Mesendoderm (in vitro differentiated cells): ENCODE data around the gene TTBK2.

Experiments
- DNase-seq: peaks from one replicate; pipeline ENCODE4 v3.0.0; 2013
- H2AK5ac ChIP-seq: 2 replicates; pipeline ENCODE4 v1.6.1; 2013; ENCODE audit warnings: low read length, inconsistent platforms
- H2BK120ac ChIP-seq: 2 replicates; pipeline ENCODE4 v1.6.1; 2013; ENCODE audit warnings: low read depth, mild to moderate bottlenecking, low read length, moderate library complexity, mixed read lengths
- H2BK15ac ChIP-seq: replicated peaks from 2 replicates; pipeline ENCODE4 v1.6.1; 2013; ENCODE audit warnings: low read depth, mild to moderate bottlenecking, moderate library complexity
- H2BK5ac ChIP-seq: 2 replicates; pipeline ENCODE4 v1.6.1; 2013; ENCODE audit warnings: low read length, inconsistent platforms
- H3K18ac ChIP-seq: 2 replicates; pipeline ENCODE4 v1.6.1; 2013; ENCODE audit warnings: mild to moderate bottlenecking, low read length, mixed read lengths
- H3K23ac ChIP-seq: one replicate; pipeline ENCODE4 v1.6.1; 2013; ENCODE audit warnings: low read length
- H3K27ac ChIP-seq: 2 replicates; pipeline ENCODE4 v1.5.1; 2013; ENCODE audit warnings: low read depth, mild to moderate bottlenecking, inconsistent platforms, low read length, moderate library complexity
- H3K27me3 ChIP-seq: 2 replicates; pipeline ENCODE4 v1.6.1; 2013; ENCODE audit warnings: low read length, control low read depth, mild to moderate bottlenecking, inconsistent platforms; ENCODE audit not compliant: insufficient read depth, poor library complexity
- H3K36me3 ChIP-seq: 2 replicates; pipeline ENCODE4 v1.6.1; 2013; ENCODE audit warnings: low read length, inconsistent platforms; ENCODE audit not compliant: control insufficient read depth, insufficient read depth
- H3K4ac ChIP-seq: one replicate; pipeline ENCODE4 v1.6.1; 2013; ENCODE audit warnings: low read depth, mild to moderate bottlenecking, low read length, moderate library complexity
- H3K4me1 ChIP-seq: 2 replicates; pipeline ENCODE4 v1.6.1; 2013; ENCODE audit warnings: low read depth, low read length, inconsistent platforms; ENCODE audit not compliant: control insufficient read depth
- H3K4me2 ChIP-seq: 2 replicates; pipeline ENCODE4 v1.6.1; 2013; ENCODE audit warnings: low read length
- H3K4me3 ChIP-seq: 2 replicates; pipeline ENCODE4 v1.5.1; 2013; ENCODE audit warnings: mild to moderate bottlenecking, low read length
- H3K56ac ChIP-seq: one replicate; pipeline ENCODE4 v1.6.1; 2013; ENCODE audit warnings: low read length
- H3K79me1 ChIP-seq: 2 replicates; pipeline ENCODE4 v1.6.1; 2013; ENCODE audit warnings: low read length, inconsistent platforms
- H3K79me2 ChIP-seq: 2 replicates; pipeline ENCODE4 v1.6.1; 2013; ENCODE audit warnings: mild to moderate bottlenecking, low read length; ENCODE audit not compliant: control insufficient read depth, insufficient read depth
- H3K9ac ChIP-seq: 2 replicates; pipeline ENCODE4 v1.6.1; 2013; ENCODE audit warnings: low read length, inconsistent platforms
- H4K5ac ChIP-seq: one replicate; pipeline ENCODE4 v1.6.1; 2013; ENCODE audit warnings: low read length
- H4K8ac ChIP-seq: one replicate; pipeline ENCODE4 v1.6.1; 2013; ENCODE audit warnings: low read depth, mild to moderate bottlenecking, control low read depth, low read length, moderate library complexity
- WGBS: extraction: QIAGEN DNeasy Blood & Tissue Kit; methylation state at CpG from one replicate; pipeline ENCODE4 v1.1.7; 2013; ENCODE audit warnings: low lambda C conversion rate, missing lambda C conversion rate; ENCODE audit not compliant: insufficient coverage; ENCODE audit errors: extremely low coverage; 5-methylcytosine and 5-hydroxymethylcytosine counted together

TTBK2 gene

GRCh38 chr15:42704492-42704926 lies 216.1 kb downstream of the TTBK2 start:
- H2BK5ac ChIP-seq: no peak overlapping the region
- no peak overlapping the region for H3K23ac ChIP-seq
- H3K79me2 ChIP-seq: no peaks in the 10 kb centered on the region
- H3K27ac ChIP-seq: no peak overlapping the region
- no peak overlapping the region for H3K4me3 ChIP-seq
- no peak overlapping the region for H3K9ac ChIP-seq
- H3K79me1 ChIP-seq: no peaks in the 10 kb centered on the region
- no peak overlapping the region for H2BK120ac ChIP-seq
- H4K8ac ChIP-seq: no peak overlapping the region
- H3K4me1 ChIP-seq: no peaks in the 10 kb centered on the region
- H3K4me2 ChIP-seq: no peak overlapping the region
- DNase-seq: peak; percentile 80
- H2AK5ac ChIP-seq: no peak overlapping the region
- H3K4ac ChIP-seq: no peak overlapping the region
- WGBS: no CpG with 5 or more reads among the region's 4 CpGs
- H4K5ac ChIP-seq: no peak overlapping the region
- no peak overlapping the region for H3K18ac ChIP-seq
- H3K56ac ChIP-seq: no peak overlapping the region
- H2BK15ac ChIP-seq: no peak overlapping the region
- H3K27me3 ChIP-seq: no peaks in the 10 kb centered on the region
- no peaks in the 10 kb centered on the region for H3K36me3 ChIP-seq

GRCh38 chr15:42696626-42697025 lies 224.0 kb downstream of the TTBK2 start:
- H3K4me2 ChIP-seq: no peak overlapping the region
- H3K18ac ChIP-seq: no peak overlapping the region
- no peak overlapping the region for H4K5ac ChIP-seq
- no peaks in the 10 kb centered on the region for H3K36me3 ChIP-seq
- H3K4me3 ChIP-seq: no peak overlapping the region
- no peaks in the 10 kb centered on the region for H3K79me1 ChIP-seq
- H2BK120ac ChIP-seq: no peak overlapping the region
- WGBS: no CpG with 5 or more reads among the region's 5 CpGs
- DNase-seq: no peak
- H3K4ac ChIP-seq: no peak overlapping the region
- no peak overlapping the region for H4K8ac ChIP-seq
- no peak overlapping the region for H3K27ac ChIP-seq
- H3K4me1 ChIP-seq: no peaks in the 10 kb centered on the region
- H3K27me3 ChIP-seq: no peaks in the 10 kb centered on the region
- no peak overlapping the region for H3K23ac ChIP-seq
- H2BK5ac ChIP-seq: no peak overlapping the region
- H3K79me2 ChIP-seq: no peaks in the 10 kb centered on the region
- H2BK15ac ChIP-seq: no peak overlapping the region
- no peak overlapping the region for H2AK5ac ChIP-seq
- no peak overlapping the region for H3K56ac ChIP-seq
- no peak overlapping the region for H3K9ac ChIP-seq

DNA sequence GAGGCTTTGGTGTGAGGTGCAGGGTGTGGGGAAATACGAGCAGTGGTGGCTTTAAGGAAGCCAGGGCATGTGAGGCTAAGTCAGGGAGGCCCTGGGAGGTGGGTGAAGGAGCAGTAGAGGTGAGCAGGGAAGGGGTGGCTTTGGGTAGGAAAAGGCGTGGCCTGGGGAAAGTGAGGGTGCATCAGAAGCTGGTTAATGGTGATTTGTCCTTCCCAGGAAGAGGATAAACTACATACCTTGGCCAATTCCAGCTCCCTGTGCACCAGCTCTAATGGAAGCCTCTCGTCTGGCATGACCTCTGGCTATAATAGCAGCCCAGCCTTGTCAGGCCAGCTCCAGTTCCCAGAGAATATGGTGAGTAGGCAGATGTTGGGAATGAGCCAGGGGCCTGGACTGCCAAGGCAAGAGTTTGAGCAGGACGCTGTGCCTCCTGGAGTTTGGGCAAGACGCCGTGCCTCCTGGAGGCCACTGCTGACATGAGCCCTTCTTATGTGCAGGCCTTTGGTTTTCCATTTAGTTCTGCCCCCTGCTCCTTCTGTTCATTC lies 225.0 kb downstream of the TTBK2 start:
- Histone ChIP-seq H3K4me1 (no peaks in the 10 kb centered on the region), H2BK5ac (no peak overlapping the region), H4K8ac (no peak overlapping the region), H3K4ac (no peak overlapping the region), H3K56ac (no peak overlapping the region), H3K18ac (no peak overlapping the region), H3K4me2 (no peak overlapping the region), H3K4me3 (no peak overlapping the region), H3K27me3 (no peaks in the 10 kb centered on the region), H2BK120ac (no peak overlapping the region), H3K9ac (no peak overlapping the region), H2AK5ac (no peak overlapping the region), H3K36me3 (no peaks in the 10 kb centered on the region), H2BK15ac (no peak overlapping the region), H3K79me1 (no peaks in the 10 kb centered on the region), H3K79me2 (no peaks in the 10 kb centered on the region), H3K27ac (no peak overlapping the region), H3K23ac (no peak overlapping the region), H4K5ac (no peak overlapping the region)
- DNase-seq: no peak
- WGBS: no CpG with 5 or more reads among the region's 6 CpGs

DNA sequence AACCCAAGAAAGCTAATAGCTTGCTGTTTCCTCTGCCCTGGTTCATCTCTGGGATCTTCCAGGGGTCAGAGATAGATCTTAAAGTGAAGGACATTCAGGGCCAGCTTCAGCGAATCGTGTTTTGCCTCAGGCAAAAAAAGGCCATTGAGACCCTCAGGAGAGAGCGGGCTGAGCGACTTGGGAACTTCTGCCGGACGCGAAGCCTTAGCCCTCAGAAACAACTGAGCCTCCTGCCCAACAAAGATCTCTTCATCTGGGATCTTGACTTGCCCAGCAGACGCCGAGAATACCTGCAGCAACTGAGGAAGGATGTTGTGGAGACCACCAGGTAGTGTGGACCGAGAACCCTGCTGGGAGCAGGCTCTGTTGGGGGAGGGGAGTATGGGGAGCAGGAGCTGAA lies 226.2 kb downstream of the TTBK2 start:
- Histone ChIP-seq H2BK5ac (no peak overlapping the region), H3K56ac (no peak overlapping the region), H3K4ac (no peak overlapping the region), H3K36me3 (no peaks in the 10 kb centered on the region), H3K9ac (no peak overlapping the region), H3K79me2 (no peaks in the 10 kb centered on the region), H2BK15ac (no peak overlapping the region), H4K8ac (no peak overlapping the region), H3K23ac (no peak overlapping the region), H2AK5ac (no peak overlapping the region), H3K27me3 (no peaks in the 10 kb centered on the region), H3K79me1 (no peaks in the 10 kb centered on the region), H3K4me3 (no peak overlapping the region), H3K27ac (no peak overlapping the region), H2BK120ac (no peak overlapping the region), H3K4me1 (no peaks in the 10 kb centered on the region), H3K18ac (no peak overlapping the region), H4K5ac (no peak overlapping the region), H3K4me2 (no peak overlapping the region)
- no peak for DNase-seq
- no CpG with 5 or more reads among the region's 10 CpGs for WGBS

GRCh38 chr15:42693942-42694341 lies 226.6 kb downstream of the TTBK2 start:
- H3K79me2 ChIP-seq: no peaks in the 10 kb centered on the region
- no peaks in the 10 kb centered on the region for H3K27me3 ChIP-seq
- no peaks in the 10 kb centered on the region for H3K79me1 ChIP-seq
- no peak overlapping the region for H3K9ac ChIP-seq
- no peak overlapping the region for H2BK120ac ChIP-seq
- H3K4me3 ChIP-seq: no peak overlapping the region
- WGBS: no CpG with 5 or more reads among the region's 6 CpGs
- no peak overlapping the region for H2BK5ac ChIP-seq
- H3K56ac ChIP-seq: no peak overlapping the region
- H4K8ac ChIP-seq: no peak overlapping the region
- no peak overlapping the region for H2BK15ac ChIP-seq
- H3K23ac ChIP-seq: no peak overlapping the region
- no peak overlapping the region for H4K5ac ChIP-seq
- H3K4me2 ChIP-seq: no peak overlapping the region
- H3K4me1 ChIP-seq: no peaks in the 10 kb centered on the region
- no peaks in the 10 kb centered on the region for H3K36me3 ChIP-seq
- no peak overlapping the region for H3K18ac ChIP-seq
- no peak overlapping the region for H3K4ac ChIP-seq
- no peak for DNase-seq
- no peak overlapping the region for H3K27ac ChIP-seq
- H2AK5ac ChIP-seq: no peak overlapping the region

- no peak overlapping the region for H4K8ac ChIP-seq
- H3K23ac ChIP-seq: no peak overlapping the region
- no peak overlapping the region for H3K27ac ChIP-seq
- no peak overlapping the region for H3K18ac ChIP-seq
- H3K9ac ChIP-seq: no peak overlapping the region
- H3K4me3 ChIP-seq: no peak overlapping the region
- no peak for DNase-seq
- no peak overlapping the region for H3K56ac ChIP-seq
- H3K79me1 ChIP-seq: no peaks in the 10 kb centered on the region
- H2BK15ac ChIP-seq: no peak overlapping the region
- no peak overlapping the region for H4K5ac ChIP-seq
- no peak overlapping the region for H2BK5ac ChIP-seq
- H3K79me2 ChIP-seq: no peaks in the 10 kb centered on the region
- no CpG with 5 or more reads among the region's 6 CpGs for WGBS
- no peaks in the 10 kb centered on the region for H3K27me3 ChIP-seq
- H3K4me2 ChIP-seq: no peak overlapping the region
- H2AK5ac ChIP-seq: no peak overlapping the region
- no peaks in the 10 kb centered on the region for H3K36me3 ChIP-seq
- H3K4ac ChIP-seq: no peak overlapping the region
- no peaks in the 10 kb centered on the region for H3K4me1 ChIP-seq
- no peak overlapping the region for H2BK120ac ChIP-seq
Observed at GRCh38 chr15:42693496-42693895, 227.1 kb downstream of the TTBK2 start.
